GM21528 (cell line): Measurements from ENCODE around the gene PARP2.
"Not testable (repeated sequence)": the region's sequence is repeated elsewhere in the genome, so short reads cannot be mapped to it uniquely, and the experiment has no call there.

Experiments
- ATAC-seq: cut with Tn5 transposase; IDR thresholded peaks from one replicate; pipeline ENCODE4 v1.9.1; 2021; ENCODE audit warnings: mild to moderate bottlenecking, moderate library complexity; ENCODE audit not compliant: unreplicated experiment, low FRiP score

Gene PARP2

GRCh38 chr14:20343862-20344220, 406 bp downstream of the PARP2 start:
- no peak for ATAC-seq

GRCh38 chr14:20345366-20345765, 1.9 kb downstream of the PARP2 start:
- no peak for ATAC-seq

- ATAC-seq, result no peak
These were observed 3.3 kb downstream of the PARP2 start for GRCh38 chr14:20346713-20347112.

- no peak for ATAC-seq
These were observed 4.3 kb downstream of the PARP2 start for GRCh38 chr14:20347747-20348146.

- no peak for ATAC-seq
These were observed 6.8 kb downstream of the PARP2 start for GRCh38 chr14:20350282-20350681.

GRCh38 chr14:20350860-20351259, 7.4 kb downstream of the PARP2 start:
- ATAC-seq, result no peak

- no peak for ATAC-seq
These were observed 13.0 kb downstream of the PARP2 start for GRCh38 chr14:20356422-20356821.

- not testable (repeated sequence) for ATAC-seq
These were observed 15.0 kb downstream of the PARP2 start for GRCh38 chr14:20358474-20358873.

GRCh38 chr14:20365928-20366327, 22.5 kb downstream of the PARP2 start:
- no peak for ATAC-seq

GRCh38 chr14:20372796-20373195, 29.4 kb downstream of the PARP2 start:
- ATAC-seq, result no peak

- no peak for ATAC-seq
These were observed 32.0 kb downstream of the PARP2 start for GRCh38 chr14:20375471-20375870.

- ATAC-seq, result no peak
These were observed 32.7 kb downstream of the PARP2 start for GRCh38 chr14:20376071-20376588.

GRCh38 chr14:20377171-20377570, 33.7 kb downstream of the PARP2 start:
- no peak for ATAC-seq

GRCh38 chr14:20379743-20380142, 36.3 kb downstream of the PARP2 start:
- ATAC-seq, result no peak

GRCh38 chr14:20380681-20381080, 37.2 kb downstream of the PARP2 start:
- ATAC-seq, result no peak

GRCh38 chr14:20381341-20381740, 37.9 kb downstream of the PARP2 start:
- no peak for ATAC-seq

- ATAC-seq, result no peak
These were observed 39.1 kb downstream of the PARP2 start for GRCh38 chr14:20382526-20382925.

- ATAC-seq, result no peak
These were observed 39.6 kb downstream of the PARP2 start for GRCh38 chr14:20383032-20383431.

- ATAC-seq, result no peak
These were observed 40.2 kb downstream of the PARP2 start for GRCh38 chr14:20383636-20384035.

- ATAC-seq, result no peak
These were observed 40.9 kb downstream of the PARP2 start for GRCh38 chr14:20384321-20384720.

- ATAC-seq, result no peak
These were observed 41.5 kb downstream of the PARP2 start for GRCh38 chr14:20384886-20385285.

GRCh38 chr14:20386276-20386855, 42.9 kb downstream of the PARP2 start:
- no peak for ATAC-seq

GRCh38 chr14:20387576-20387975, 44.1 kb downstream of the PARP2 start:
- ATAC-seq, result no peak
